COLO829 (cell line): ENCODE data around the gene ZC3H7A.

Source experiments
- DNase-seq: peaks from one replicate; pipeline ENCODE4 v3.0.0; 2012; ENCODE audit warnings: low spot score

ZC3H7A gene

GRCh38 chr16:11768849-11769248 is 28.2 kb downstream of the ZC3H7A start:
- no peak for DNase-seq

GRCh38 chr16:11762431-11762830 is 34.6 kb downstream of the ZC3H7A start:
- no peak for DNase-seq

- no peak for DNase-seq
Measured at GRCh38 chr16:11759997-11760396, 37.1 kb downstream of the ZC3H7A start.

- no peak for DNase-seq
Measured at GRCh38 chr16:11759163-11759834, 37.8 kb downstream of the ZC3H7A start.

- DNase-seq = no peak
Measured at GRCh38 chr16:11757671-11758545, 39.1 kb downstream of the ZC3H7A start.

GRCh38 chr16:11756248-11756647 is 40.8 kb downstream of the ZC3H7A start:
- DNase-seq = no peak

- no peak for DNase-seq
Measured at GRCh38 chr16:11755022-11755760, 41.9 kb downstream of the ZC3H7A start.

- DNase-seq = no peak
Measured at GRCh38 chr16:11752856-11753255, 44.2 kb downstream of the ZC3H7A start.

- DNase-seq = no peak
Measured at GRCh38 chr16:11750056-11750455, 47.0 kb downstream of the ZC3H7A start.

GRCh38 chr16:11748404-11749254 is 48.4 kb downstream of the ZC3H7A start:
- no peak for DNase-seq

GRCh38 chr16:11747949-11748403 is 49.1 kb downstream of the ZC3H7A start:
- DNase-seq = no peak

- DNase-seq = no peak
Measured at GRCh38 chr16:11744075-11744470, 53.0 kb downstream of the ZC3H7A start.

- DNase-seq = no peak
Measured at GRCh38 chr16:11743308-11744074, 53.6 kb downstream of the ZC3H7A start.

GRCh38 chr16:11742536-11743307 is 54.3 kb downstream of the ZC3H7A start, which contains the start of gene TXNDC11:
Gene TXNDC11 (minus strand): TSS chr16:11742857. CDS start chr16:11742730, 127 bp downstream.
- peak; percentile 98 for DNase-seq

GRCh38 chr16:11742093-11742535 is 54.9 kb downstream of the ZC3H7A start:
- DNase-seq = no peak

- DNase-seq = no peak
Measured at GRCh38 chr16:11740567-11740966, 56.5 kb downstream of the ZC3H7A start.

- no peak for DNase-seq
Measured at GRCh38 chr16:11738742-11739544, 58.1 kb downstream of the ZC3H7A start.

- DNase-seq = no peak
Measured at GRCh38 chr16:11737713-11738112, 59.3 kb downstream of the ZC3H7A start.

GRCh38 chr16:11736903-11737302 is 60.2 kb downstream of the ZC3H7A start:
- DNase-seq = no peak
